Activated CD4-positive, alpha-beta T cell treated with anti-CD3 and anti-CD28 coated beads, Interleukin-2, Interleukin-4, amounts not matched to agents 100 ng/mL and 50 ng/mL, durations not matched to agents 16 hours and 8 hours (primary cell): ENCODE data around the gene DCBLD1.

ENCODE experiments used
- DNase-seq: peaks from one replicate; pipeline ENCODE4 v3.0.0-alpha.2; 2020; ENCODE audit warnings: low spot score

Gene DCBLD1

GRCh38 chr6:117472667-117473066, 9.8 kb upstream of the DCBLD1 start:
- no peak for DNase-seq

- DNase-seq = no peak
Measured at GRCh38 chr6:117473401-117473800, 9.1 kb upstream of the DCBLD1 start.

GRCh38 chr6:117477988-117478852, 4.3 kb upstream of the DCBLD1 start:
- no peak for DNase-seq

GRCh38 chr6:117478853-117479231, 3.6 kb upstream of the DCBLD1 start:
- no peak for DNase-seq

GRCh38 chr6:117480651-117481050, 1.8 kb upstream of the DCBLD1 start:
- no peak for DNase-seq

- no peak for DNase-seq
Measured at GRCh38 chr6:117481278-117481925, 1.1 kb upstream of the DCBLD1 start.

GRCh38 chr6:117481926-117482239, 591 bp upstream of the DCBLD1 start:
- no peak for DNase-seq

- peak; percentile 17 for DNase-seq
Measured at GRCh38 chr6:117483004-117483644, 650 bp downstream of the DCBLD1 start.

- peak; percentile 30 for DNase-seq
Measured at GRCh38 chr6:117483645-117484016, 1.2 kb downstream of the DCBLD1 start.

- DNase-seq = no peak
Measured at GRCh38 chr6:117484052-117484646, 1.7 kb downstream of the DCBLD1 start.

GRCh38 chr6:117485433-117485832, 3.0 kb downstream of the DCBLD1 start:
- no peak for DNase-seq

- DNase-seq = no peak
Measured at GRCh38 chr6:117487821-117488220, 5.3 kb downstream of the DCBLD1 start.

- no peak for DNase-seq
Measured at GRCh38 chr6:117489003-117489402, 6.5 kb downstream of the DCBLD1 start.

GRCh38 chr6:117491916-117492315, 9.4 kb downstream of the DCBLD1 start:
- DNase-seq = no peak

- no peak for DNase-seq
Measured at GRCh38 chr6:117493470-117493869, 11.0 kb downstream of the DCBLD1 start.

- no peak for DNase-seq
Measured at GRCh38 chr6:117494283-117494682, 11.8 kb downstream of the DCBLD1 start.

GRCh38 chr6:117494694-117495318, 12.3 kb downstream of the DCBLD1 start:
- DNase-seq = no peak

- DNase-seq = no peak
Measured at GRCh38 chr6:117495425-117495824, 13.0 kb downstream of the DCBLD1 start.

- no peak for DNase-seq
Measured at GRCh38 chr6:117495869-117496268, 13.4 kb downstream of the DCBLD1 start.

GRCh38 chr6:117496383-117496990, 14.0 kb downstream of the DCBLD1 start:
- no peak for DNase-seq

GRCh38 chr6:117497237-117497636, 14.8 kb downstream of the DCBLD1 start:
- DNase-seq = no peak

- DNase-seq = peak; percentile 1
Measured at GRCh38 chr6:117498159-117498558, 15.7 kb downstream of the DCBLD1 start.
